ENCODE results near the gene BMP5.

DNA sequence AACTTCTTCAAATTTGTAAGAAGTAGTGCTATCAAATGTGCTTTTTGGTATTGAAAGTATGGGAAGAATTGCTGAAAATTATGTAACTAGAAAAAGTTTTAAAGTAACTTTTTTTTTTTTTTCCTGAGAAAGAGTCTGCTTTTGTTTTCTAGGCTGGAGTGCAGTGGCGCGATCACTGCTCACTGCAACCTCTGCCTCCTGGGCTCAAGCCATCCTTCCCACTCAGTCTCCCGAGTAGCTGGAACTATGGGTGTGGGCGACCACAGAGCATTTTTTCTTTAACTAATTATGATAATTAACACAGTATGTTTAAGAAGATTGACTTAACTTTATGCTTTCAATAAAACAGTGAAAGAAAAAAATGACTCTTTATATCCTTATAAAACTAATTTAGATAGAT, 38.4 kb downstream of the BMP5 start:
- no peak for TF ChIP-seq POLR2A (IDR thresholded peaks at IDR 0.05)
- TF ChIP-seq, protein P1, sequence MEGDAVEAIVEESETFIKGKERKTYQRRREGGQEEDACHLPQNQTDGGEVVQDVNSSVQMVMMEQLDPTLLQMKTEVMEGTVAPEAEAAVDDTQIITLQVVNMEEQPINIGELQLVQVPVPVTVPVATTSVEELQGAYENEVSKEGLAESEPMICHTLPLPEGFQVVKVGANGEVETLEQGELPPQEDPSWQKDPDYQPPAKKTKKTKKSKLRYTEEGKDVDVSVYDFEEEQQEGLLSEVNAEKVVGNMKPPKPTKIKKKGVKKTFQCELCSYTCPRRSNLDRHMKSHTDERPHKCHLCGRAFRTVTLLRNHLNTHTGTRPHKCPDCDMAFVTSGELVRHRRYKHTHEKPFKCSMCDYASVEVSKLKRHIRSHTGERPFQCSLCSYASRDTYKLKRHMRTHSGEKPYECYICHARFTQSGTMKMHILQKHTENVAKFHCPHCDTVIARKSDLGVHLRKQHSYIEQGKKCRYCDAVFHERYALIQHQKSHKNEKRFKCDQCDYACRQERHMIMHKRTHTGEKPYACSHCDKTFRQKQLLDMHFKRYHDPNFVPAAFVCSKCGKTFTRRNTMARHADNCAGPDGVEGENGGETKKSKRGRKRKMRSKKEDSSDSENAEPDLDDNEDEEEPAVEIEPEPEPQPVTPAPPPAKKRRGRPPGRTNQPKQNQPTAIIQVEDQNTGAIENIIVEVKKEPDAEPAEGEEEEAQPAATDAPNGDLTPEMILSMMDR (IDR thresholded peaks at IDR 0.05): no peak
